NCI-H524 treated with DMSO at 0.1 percent for 48 hours (cell line): ENCODE measurements around the gene RTL10.

ENCODE experiments used
- DNase-seq: peaks from one replicate; lab custom pipeline; 2025; lab: John Stamatoyannopoulos, UW

The RTL10 gene

GRCh38 chr22:19823191-19823901 lies 31.3 kb downstream of the RTL10 start:
- no peak for DNase-seq

- DNase-seq: no peak
Observed at GRCh38 chr22:19822301-19823117, 32.2 kb downstream of the RTL10 start.

DNA sequence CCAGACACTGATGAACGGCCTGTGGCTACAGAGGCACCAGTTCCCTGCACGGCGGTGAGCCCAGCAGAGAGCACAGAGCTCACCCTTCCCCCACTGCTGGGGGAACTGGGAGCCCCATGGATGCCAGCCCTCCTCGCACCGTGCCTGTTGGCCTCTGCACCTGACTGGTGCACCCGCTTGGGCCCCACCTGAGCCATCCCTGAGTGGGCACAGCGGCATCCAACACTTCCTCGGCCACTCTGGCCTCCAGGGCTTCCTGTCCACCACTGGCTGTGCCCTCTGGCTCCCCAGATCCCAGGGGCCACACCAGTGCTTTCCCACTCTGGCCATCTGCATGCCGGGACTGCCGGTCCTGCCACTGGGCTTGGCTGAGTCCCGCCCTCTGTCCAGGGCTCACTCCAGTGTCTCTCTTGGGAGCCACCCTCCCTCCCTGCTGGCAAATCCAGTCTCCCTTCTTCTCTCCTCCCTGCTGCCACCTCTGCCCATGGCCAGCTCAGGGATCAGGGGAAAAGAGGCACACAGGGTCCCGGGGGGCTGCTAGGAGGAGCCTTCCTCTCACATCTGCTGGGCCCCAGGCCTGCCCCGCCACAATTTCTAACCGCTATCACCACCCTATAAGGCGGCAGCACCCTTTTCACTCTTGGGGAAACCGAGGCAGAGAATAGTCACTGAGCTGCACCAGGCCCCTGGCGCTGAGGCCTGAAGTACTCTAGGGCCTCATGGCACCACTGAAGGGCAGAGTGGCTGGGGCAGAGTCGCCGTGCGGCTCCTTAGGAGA lies 33.0 kb downstream of the RTL10 start:
- no peak for DNase-seq

- DNase-seq: no peak
Observed at GRCh38 chr22:19820880-19821522, 33.7 kb downstream of the RTL10 start.

- DNase-seq: no peak
Observed at GRCh38 chr22:19819911-19820879, 34.5 kb downstream of the RTL10 start.

GRCh38 chr22:19819208-19819910 lies 35.3 kb downstream of the RTL10 start:
- DNase-seq: no peak

DNA sequence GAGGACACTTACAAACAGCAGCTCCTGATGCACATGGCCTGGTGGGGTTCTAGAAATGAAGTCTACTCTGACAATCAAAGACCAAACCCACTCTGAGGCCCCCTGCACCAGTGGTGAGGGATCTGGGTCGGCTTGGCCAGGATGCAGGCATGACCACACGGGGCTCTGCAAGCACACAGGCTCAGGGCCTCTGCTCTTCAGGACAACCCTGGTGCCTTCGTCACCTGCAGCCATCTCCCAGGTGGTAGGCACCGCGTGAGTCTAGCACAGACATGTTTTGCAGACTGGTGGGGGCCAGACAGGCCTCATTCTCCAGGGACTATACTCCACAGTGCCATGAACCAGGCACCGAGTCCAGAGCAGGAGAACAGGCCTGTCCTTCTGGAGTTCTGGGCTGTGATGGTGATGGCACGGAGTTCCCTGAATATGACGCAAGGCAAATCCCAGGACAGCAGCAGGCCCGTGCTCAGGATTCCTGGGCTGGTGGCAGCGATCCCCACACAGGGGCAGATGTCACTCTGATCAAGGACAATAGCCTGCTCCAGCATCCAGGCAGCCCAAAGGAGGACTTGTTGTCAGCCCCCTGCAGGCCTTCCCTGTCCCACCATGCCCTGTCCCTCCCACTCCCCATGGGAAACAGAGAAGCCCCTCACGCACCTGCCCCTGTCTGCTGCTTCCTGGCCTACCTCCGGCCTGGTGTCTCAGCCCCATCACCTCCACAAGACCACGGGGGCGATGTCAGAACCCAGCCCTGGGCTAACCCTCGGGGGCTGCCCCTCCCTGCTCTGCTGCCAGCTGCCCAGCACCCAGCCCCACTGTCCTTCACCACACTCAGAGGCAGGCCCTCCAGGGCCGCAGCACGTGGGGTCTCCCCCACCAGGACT lies 36.1 kb downstream of the RTL10 start:
- no peak for DNase-seq

- DNase-seq: no peak
Observed at GRCh38 chr22:19816372-19817119, 38.1 kb downstream of the RTL10 start.

DNA sequence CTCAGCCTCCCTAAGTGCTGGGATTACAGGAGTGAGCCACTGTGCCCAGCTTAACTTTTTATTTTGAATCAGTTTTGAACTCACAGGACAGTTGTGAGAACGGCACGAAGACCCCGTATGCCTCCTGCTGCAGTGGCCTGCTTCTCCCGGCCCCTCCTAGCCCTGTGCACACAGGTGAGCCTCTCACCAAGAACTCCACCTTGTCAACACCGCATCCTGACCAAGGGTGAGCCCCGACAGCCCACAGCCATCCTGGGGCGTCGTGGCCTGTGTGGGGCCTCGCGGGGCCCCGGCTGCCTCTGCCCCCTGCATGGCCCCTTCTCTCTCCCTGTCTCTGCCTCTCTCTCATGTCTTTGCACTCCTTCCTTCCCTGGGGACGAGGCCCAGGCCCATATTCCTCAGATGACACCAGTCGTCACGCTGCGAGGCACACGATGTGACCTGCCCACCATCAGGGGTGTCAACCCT lies 38.8 kb downstream of the RTL10 start:
- DNase-seq: no peak

DNA sequence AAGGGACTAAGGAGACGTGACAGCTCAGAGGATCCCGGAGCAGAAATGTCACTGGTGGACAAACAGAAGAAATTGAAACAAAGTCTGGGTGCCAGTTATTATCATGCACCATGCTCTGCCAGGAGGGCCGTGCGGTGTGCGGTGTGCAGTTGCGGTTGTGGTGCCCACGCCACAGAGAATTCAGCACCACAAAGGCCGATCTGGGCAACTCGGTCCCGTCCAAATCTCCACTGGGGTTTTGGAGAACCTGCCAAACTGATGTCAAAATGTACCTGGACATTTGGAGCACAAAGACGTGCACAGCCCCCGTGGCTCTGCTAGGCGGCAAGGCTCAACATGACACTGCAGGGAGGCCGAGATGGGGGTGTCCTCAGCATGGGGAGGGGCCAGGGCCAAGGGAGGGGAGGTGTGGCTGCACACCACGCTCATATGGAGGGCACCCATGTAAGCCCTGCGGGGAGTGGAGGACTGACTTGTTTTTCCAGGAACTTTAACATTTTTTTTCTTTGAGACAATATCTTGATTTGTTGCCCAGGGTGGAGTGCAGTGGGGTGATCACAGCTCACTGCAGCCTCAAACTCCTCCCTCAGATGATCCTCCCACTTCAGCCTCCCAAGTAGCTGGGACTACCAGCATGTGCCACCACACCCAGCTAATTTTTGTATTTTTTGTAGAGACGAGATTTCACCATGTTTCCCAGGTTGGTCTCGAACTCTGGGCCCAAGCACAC lies 39.4 kb downstream of the RTL10 start:
- DNase-seq: no peak

GRCh38 chr22:19814428-19814827 lies 40.2 kb downstream of the RTL10 start:
- DNase-seq: no peak

GRCh38 chr22:19812910-19813309 lies 41.8 kb downstream of the RTL10 start:
- no peak for DNase-seq

DNA sequence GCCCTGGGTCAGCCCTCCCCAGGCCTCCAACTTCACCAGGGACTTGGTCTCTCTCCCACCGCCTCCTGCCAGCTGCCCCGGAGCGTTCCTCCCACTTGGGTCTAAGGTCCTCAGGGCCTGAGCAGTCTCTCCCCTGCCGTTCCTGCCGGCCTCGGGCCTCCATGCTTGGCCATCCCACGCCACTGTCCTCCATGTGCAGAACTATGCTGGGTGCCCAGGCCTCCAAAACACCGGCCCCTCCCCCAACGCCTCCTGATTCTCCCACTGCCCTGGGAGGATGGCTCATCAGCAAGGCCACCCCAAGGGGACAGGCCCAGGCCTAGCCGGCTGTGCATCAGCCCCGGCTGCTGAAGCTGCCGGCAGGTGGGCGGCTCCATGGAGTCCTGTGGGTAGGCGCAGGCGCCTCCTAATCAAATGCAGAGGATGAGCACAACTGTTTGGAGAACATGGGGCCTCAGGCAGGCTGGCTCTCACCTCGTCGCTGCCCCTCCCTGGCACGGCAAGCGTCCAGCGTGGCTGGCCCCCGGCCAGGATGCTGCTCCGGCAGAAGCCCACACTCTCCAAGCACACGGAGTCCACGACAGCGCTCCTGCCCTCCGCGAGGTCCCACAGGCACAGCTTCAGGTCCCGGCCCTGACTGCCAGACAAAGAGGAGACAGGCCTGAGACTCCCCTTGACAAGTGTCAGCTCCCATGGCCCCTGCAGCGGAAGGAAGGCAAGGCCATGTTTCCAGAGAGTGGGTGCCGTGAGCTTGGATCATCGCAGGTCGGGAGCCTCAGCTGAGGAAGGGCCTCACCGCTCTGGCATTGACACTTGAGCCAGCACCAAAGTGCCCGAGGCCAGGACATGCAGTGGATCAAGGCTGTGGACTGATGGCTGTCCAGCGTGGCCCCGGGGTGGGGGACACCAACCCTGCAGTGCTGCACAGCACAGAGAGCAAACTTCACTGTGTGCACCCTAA lies 42.6 kb downstream of the RTL10 start:
- no peak for DNase-seq

GRCh38 chr22:19811211-19811621 lies 43.5 kb downstream of the RTL10 start:
- DNase-seq: no peak

DNA sequence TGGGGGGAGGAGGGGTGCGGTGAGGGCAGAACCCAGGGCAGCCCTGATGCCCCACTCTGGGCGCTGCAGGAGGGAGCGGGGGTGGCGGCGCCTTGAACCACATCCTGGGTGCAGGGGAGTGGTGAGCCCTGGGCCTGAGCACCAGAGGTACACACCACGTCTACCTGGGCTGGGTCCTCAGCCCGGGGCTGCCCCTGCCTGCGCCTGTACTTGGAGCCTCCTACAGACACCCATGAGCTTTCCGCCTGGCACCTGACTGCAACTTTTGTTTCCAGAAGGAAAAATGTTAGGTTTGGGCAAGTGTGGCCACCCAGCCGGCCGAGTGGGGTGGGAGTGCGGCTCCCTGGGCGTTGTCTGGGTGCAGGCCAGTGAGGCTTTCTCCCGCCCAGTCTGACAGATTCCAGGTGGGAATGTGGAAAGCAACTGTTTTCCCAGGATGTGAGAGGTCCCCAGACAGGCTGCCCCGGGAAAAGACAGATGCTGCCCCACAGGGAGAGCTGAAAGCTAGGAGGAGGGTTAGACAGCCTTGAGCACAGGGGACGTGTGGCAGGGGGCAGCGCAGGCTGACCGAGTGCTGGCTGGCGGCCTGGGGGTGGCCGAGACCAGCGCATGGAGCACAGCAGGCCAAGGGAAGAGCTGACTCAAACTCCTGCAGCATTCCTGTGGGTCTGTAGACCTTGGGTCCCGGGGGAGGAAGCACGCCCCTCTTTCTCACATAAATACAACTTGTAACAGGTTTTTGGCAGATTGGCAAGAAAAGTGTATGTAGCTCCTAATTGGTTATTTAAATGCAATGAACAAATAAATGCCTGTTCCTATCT lies 44.1 kb downstream of the RTL10 start:
- DNase-seq: no peak

DNA sequence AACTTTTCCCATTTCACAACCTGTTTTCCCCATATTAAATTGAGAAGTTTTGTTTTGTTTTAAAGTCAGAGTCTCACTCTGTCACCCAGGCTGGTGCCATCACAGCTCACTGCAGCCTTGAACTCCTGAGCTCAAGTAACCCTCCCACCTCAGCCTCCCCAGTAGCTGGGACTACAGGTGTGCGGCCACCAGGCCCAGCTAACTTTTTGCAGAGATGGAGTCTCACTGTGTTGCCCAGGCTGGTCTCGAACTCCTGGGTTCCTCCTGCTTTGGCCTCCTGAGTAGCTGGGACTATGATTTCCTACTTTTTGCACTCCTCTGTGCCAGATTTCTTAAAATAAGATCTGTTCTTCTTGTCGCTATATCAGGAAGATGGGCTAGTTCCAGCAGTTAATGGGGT lies 44.9 kb downstream of the RTL10 start:
- no peak for DNase-seq
